Measurements from ENCODE around the gene LDLRAP1. TPM values are rescaled to one million over a fixed set of nuclear protein-coding genes. Genes with fewer than 3 reads are reported as not detected.

The LDLRAP1 gene
- total RNA-seq, 1 donor from 2014 or later = 8.6 TPM

DNA sequence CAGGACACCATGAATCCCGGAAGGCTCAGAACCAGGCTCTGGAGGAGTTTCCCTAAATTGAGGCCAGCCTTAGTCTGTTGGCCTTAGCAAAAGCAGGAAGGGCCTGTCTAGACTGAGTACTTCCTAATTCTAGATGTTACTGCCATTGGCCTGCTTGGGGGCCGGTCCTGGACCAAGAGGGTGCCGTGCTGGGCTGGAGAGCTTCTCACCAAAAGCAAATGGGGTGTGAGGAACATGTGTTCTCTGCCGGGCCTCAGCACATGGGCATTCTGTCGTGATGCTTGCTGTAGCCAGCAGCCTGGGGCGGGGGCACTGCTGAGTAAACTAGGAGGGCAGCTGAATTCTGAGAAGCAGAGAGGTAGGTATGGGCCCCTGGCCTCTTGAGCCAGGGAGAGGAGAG is 37.5 kb downstream of the LDLRAP1 start:
- peak; percentile 59 for DNase-seq (ENCODE audit: low spot score)
- Histone ChIP-seq H3K4me1 (peaks cover 15% of the 10 kb centered on the region), H3K27me3 (no peaks in the 10 kb centered on the region), H3K9me3 (ENCODE audit: low read depth) (no peaks in the 10 kb centered on the region), H3F3A (ENCODE audit: low read depth) (peaks cover 8% of the 10 kb centered on the region), H3K36me3 (no peaks in the 10 kb centered on the region), H3K9ac (no peak overlapping the region), H3K79me2 (ENCODE audit: low read depth) (no peaks in the 10 kb centered on the region), H3K4me2 (no peak overlapping the region), H4K20me1 (ENCODE audit: low read depth) (no peaks in the 10 kb centered on the region), H2AFZ (replicated peaks) (peak overlapping the region; percentile 29), H3K27ac (no peak overlapping the region), H3K4me3 (no peak overlapping the region)
- Mint-ChIP-seq H3K4me3 (no peak overlapping the region), H3K27me3 (ENCODE audit: insufficient read depth, low read depth) (peaks cover 2% of the 10 kb centered on the region), H3K36me3 (no peaks in the 10 kb centered on the region), H3K4me1 (peaks cover 53% of the 10 kb centered on the region), H3K9me3 (peaks cover 5% of the 10 kb centered on the region), H3K27ac (peak overlapping the region; percentile 93)
- TF ChIP-seq, protein P1, sequence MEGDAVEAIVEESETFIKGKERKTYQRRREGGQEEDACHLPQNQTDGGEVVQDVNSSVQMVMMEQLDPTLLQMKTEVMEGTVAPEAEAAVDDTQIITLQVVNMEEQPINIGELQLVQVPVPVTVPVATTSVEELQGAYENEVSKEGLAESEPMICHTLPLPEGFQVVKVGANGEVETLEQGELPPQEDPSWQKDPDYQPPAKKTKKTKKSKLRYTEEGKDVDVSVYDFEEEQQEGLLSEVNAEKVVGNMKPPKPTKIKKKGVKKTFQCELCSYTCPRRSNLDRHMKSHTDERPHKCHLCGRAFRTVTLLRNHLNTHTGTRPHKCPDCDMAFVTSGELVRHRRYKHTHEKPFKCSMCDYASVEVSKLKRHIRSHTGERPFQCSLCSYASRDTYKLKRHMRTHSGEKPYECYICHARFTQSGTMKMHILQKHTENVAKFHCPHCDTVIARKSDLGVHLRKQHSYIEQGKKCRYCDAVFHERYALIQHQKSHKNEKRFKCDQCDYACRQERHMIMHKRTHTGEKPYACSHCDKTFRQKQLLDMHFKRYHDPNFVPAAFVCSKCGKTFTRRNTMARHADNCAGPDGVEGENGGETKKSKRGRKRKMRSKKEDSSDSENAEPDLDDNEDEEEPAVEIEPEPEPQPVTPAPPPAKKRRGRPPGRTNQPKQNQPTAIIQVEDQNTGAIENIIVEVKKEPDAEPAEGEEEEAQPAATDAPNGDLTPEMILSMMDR (IDR thresholded peaks at IDR 0.05) = peak; percentile 32
- TF ChIP-seq EZH2phosphoT487 (IDR thresholded peaks at IDR 0.05) = no peak

DNA sequence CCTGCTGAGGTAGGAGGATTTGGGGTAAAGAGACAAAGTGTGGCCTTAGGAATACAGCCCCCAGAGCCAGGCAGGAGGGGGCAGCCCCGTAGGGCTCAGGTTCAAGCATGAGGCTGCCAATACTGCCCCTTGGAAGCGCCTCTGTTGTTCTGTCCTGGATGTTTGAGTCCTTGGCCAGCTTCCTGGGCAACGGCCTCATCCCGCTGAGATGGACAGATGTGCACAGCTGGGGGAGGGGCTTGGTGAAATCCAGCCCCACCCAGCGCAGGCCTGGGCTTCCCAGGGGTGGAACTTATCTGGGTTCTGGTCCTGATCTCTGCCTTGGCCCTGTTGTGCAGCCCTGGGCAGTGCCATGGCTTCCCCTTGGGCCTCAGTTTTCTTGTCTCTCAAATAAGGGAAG is 38.4 kb downstream of the LDLRAP1 start:
- H3K27ac ChIP-seq = no peak overlapping the region

DNA sequence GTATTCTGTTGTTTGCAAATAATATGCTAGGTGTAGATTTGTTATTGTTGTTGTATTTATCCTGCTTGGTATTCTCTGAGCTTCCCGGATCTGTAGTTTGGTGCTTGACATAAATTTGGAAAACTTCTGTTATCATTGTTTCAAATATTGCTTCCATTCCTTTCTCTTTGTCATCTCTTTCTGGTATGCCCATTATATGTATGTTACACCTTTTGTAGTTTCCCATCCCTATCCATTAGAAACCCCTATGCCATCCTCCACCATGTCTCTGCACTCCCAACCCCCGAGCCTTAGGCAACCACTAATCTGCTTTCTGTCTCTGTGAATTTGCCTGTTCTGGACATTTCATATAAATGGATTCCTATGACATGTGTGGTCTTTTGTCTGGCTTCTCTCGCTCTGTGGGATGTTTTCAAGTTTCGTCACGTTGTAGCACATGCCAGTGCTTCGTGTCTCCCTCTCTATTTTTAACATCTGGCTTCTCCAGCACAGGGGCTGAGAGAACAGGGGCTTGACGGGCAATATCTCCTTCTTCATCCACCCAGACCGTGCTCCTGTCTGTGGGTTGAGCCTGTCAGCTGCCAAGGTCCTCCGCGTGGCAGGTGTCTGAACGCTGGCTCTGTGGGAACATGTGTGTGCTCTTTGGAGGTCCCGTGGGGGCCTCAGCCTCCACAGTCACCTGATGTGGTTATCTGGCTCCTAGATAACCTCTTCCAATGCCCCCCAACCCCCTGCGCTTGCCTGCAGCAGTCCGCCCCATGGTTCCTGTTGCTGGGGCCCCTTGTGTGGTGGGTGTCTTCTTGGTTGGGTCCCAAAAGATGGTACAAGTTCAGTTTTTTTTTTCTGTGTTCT is 40.3 kb downstream of the LDLRAP1 start:
- Mint-ChIP-seq H3K27ac (no peak overlapping the region), H3K4me1 (peaks cover 64% of the 10 kb centered on the region), H3K4me3 (no peak overlapping the region), H3K36me3 (no peaks in the 10 kb centered on the region), H3K9me3 (peaks cover 5% of the 10 kb centered on the region), H3K27me3 (ENCODE audit: insufficient read depth, low read depth) (peaks cover 2% of the 10 kb centered on the region)
- Histone ChIP-seq H3K27ac (no peak overlapping the region), H3K4me3 (no peak overlapping the region), H3K27me3 (peaks cover 5% of the 10 kb centered on the region), H3K4me1 (peaks cover 35% of the 10 kb centered on the region), H3K79me2 (ENCODE audit: low read depth) (no peaks in the 10 kb centered on the region), H2AFZ (replicated peaks) (no peak overlapping the region), H4K20me1 (ENCODE audit: low read depth) (no peaks in the 10 kb centered on the region), H3K9me3 (ENCODE audit: low read depth) (no peaks in the 10 kb centered on the region), H3K9ac (no peak overlapping the region), H3F3A (ENCODE audit: low read depth) (peaks cover 14% of the 10 kb centered on the region), H3K36me3 (no peaks in the 10 kb centered on the region), H3K4me2 (no peak overlapping the region)
- no peak for TF ChIP-seq EZH2 (IDR thresholded peaks at IDR 0.05)
- TF ChIP-seq EZH2phosphoT487 (IDR thresholded peaks at IDR 0.05) = no peak
- TF ChIP-seq, protein P1 (IDR thresholded peaks at IDR 0.05) = no peak
- no peak for DNase-seq (ENCODE audit: low spot score)

More for the DNA sequence above, 38.4 kb downstream of the LDLRAP1 start:
- DNase-seq (ENCODE audit: low spot score) = no peak
- Mint-ChIP-seq H3K27ac (no peak overlapping the region), H3K27me3 (ENCODE audit: insufficient read depth, low read depth) (peaks cover 2% of the 10 kb centered on the region), H3K36me3 (no peaks in the 10 kb centered on the region), H3K4me3 (no peak overlapping the region), H3K4me1 (peaks cover 61% of the 10 kb centered on the region), H3K9me3 (peaks cover 5% of the 10 kb centered on the region)
- no peak overlapping the region for H3K4me2 ChIP-seq
- H3K9me3 ChIP-seq (ENCODE audit: low read depth) = no peaks in the 10 kb centered on the region
- no peak overlapping the region for H2AFZ ChIP-seq (replicated peaks)
- H4K20me1 ChIP-seq (ENCODE audit: low read depth) = no peaks in the 10 kb centered on the region
- no peak for TF ChIP-seq EZH2 (IDR thresholded peaks at IDR 0.05)
- no peak overlapping the region for H3K4me3 ChIP-seq
- no peaks in the 10 kb centered on the region for H3K79me2 ChIP-seq (ENCODE audit: low read depth)
- peaks cover 21% of the 10 kb centered on the region for H3K4me1 ChIP-seq
- H3F3A ChIP-seq (ENCODE audit: low read depth) = peaks cover 14% of the 10 kb centered on the region
- no peaks in the 10 kb centered on the region for H3K36me3 ChIP-seq
- H3K9ac ChIP-seq = no peak overlapping the region
- no peaks in the 10 kb centered on the region for H3K27me3 ChIP-seq

DNA sequence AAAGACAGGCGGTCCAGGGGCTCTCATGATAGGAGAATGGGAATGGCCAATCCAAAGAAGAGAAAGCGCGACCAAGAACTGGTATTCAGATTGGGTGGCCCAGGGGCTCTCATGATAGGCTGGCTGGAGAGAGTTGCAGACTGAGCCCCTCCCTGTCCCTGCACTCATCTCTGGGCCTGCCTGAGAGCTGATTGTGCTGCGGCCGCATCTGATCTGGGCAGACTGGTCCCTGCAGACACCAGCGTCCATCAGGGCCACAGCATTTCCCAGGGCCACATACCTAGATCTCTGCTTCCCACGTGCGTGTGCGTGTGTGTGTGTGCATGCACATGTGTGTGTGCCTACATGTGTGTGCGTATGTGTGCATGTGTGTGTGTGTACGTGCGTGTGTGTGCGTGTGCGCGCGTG is 42.8 kb downstream of the LDLRAP1 start:
- Histone ChIP-seq H3K4me3 (no peak overlapping the region), H3K27ac (no peak overlapping the region), H3K27me3 (peaks cover 6% of the 10 kb centered on the region), H3F3A (ENCODE audit: low read depth) (peaks cover 11% of the 10 kb centered on the region), H3K79me2 (ENCODE audit: low read depth) (no peaks in the 10 kb centered on the region), H3K36me3 (no peaks in the 10 kb centered on the region), H3K9me3 (ENCODE audit: low read depth) (no peaks in the 10 kb centered on the region), H2AFZ (replicated peaks) (peak overlapping the region; percentile 1), H4K20me1 (ENCODE audit: low read depth) (no peaks in the 10 kb centered on the region), H3K4me1 (peaks cover 27% of the 10 kb centered on the region), H3K9ac (no peak overlapping the region), H3K4me2 (peak overlapping the region; percentile 44)
- DNase-seq (ENCODE audit: low spot score) = peak; percentile 88
- Mint-ChIP-seq H3K36me3 (no peaks in the 10 kb centered on the region), H3K27ac (peak overlapping the region; percentile 78), H3K9me3 (peaks cover 5% of the 10 kb centered on the region), H3K27me3 (ENCODE audit: insufficient read depth, low read depth) (peaks cover 9% of the 10 kb centered on the region), H3K4me1 (peaks cover 48% of the 10 kb centered on the region), H3K4me3 (peak overlapping the region; percentile 38)
- no peak for TF ChIP-seq EZH2phosphoT487 (IDR thresholded peaks at IDR 0.05)
- TF ChIP-seq, protein P1 (IDR thresholded peaks at IDR 0.05) = no peak
- no peak for TF ChIP-seq EZH2 (IDR thresholded peaks at IDR 0.05)
